Measurements from ENCODE around the gene CTSD.

CTSD gene

DNA sequence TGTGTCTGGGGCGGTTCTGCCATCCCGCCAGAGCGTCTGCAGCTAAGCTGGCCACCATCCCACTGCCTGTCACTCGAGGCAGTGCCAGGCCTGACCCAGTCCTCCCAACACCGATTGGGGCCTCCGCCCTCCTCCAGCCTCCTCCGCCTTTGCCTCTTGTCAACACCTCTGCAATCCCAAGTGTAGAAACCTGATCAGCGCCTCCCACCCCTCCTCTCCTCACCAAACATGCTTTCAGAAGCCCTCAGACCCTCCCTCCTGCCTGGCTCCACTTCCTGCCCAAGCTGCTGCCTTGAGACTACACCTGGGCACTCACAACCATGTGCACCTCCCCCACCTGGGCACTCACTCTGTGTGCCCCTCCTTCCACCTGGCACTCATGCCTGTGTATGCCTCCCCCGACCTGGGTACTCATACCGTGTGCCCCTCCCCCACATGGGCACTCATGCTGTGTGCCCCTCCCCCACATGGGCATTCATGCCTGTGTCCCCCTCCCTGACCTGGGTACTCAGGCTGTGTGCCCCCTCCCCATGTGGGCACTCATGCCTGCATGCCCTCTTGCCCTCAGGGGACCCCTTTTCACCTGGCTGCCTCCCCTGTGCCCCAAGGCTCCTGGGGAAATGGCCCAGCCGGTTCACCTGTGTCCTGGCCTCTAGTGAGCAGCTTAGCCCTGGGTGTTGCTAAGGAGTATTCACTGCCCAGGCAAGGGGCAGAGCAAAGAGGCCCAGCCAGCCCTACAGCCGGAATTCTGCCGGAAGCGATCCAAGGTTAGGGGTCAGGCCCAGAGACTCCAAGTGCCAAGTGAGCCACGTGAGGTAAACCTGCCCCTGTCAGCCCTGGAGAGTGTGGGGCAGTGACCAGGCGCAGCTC, 7.8 kb downstream of the CTSD start:
- no peak for DNase-seq (ENCODE audit: low read depth)

DNA sequence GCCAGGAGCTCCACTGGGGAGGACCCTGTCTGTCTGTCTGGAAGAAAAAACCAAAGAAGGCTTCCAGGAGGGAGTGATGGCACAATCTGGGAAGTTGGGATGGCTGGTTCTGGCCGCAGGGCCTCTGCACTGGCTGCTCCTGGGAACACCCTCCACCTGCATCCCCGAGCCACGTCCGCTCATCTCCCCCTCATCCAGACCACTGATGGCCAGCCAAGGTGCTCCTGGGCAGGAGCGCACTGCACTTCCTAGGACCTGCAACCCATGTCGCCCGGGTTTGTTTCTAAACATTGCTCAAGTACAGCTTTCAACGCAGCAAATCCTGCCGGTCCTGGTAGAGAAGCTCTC, 8.4 kb downstream of the CTSD start:
- DNase-seq (ENCODE audit: low read depth), result no peak

DNA sequence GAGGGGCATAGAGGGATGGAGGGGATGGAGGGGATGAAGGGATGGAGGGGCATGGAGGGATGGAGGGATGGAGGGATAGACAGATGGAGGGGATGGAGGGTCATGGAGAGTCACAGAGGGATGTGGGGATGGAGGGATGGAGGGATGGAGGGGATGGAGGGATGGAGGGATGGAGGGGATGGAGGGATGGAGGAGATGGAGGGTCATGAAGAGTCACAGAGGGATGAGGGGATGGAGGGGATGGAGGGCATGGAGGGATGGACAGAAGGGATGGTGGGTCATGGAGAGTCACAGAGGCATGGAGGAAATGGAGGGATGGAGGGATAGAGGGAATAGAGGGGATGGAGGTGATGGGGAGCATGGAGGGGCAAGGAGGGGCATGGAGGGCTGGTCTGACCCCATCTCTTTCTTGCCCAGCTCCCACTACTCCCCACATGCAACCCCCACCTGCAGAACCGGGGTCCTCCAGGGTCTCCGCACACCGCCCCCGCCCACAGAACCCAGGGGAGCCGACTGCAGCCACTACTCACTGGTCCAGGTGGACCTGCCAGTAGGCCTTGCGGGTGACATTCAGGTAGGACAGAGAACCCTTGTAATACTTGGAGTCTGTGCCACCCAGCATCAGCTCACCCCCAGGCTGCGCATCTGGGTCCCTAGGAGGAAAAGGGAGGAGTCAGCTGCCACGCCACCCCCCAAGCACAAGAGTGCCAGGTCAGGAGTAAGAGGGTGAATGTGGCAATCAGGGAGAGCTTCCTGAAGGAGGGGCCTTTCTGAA, 9.2 kb downstream of the CTSD start:
- no peak for DNase-seq (ENCODE audit: low read depth)

- DNase-seq (ENCODE audit: low read depth), result no peak
Observed at GRCh38 chr11:1753929-1754305, 9.8 kb downstream of the CTSD start.

DNA sequence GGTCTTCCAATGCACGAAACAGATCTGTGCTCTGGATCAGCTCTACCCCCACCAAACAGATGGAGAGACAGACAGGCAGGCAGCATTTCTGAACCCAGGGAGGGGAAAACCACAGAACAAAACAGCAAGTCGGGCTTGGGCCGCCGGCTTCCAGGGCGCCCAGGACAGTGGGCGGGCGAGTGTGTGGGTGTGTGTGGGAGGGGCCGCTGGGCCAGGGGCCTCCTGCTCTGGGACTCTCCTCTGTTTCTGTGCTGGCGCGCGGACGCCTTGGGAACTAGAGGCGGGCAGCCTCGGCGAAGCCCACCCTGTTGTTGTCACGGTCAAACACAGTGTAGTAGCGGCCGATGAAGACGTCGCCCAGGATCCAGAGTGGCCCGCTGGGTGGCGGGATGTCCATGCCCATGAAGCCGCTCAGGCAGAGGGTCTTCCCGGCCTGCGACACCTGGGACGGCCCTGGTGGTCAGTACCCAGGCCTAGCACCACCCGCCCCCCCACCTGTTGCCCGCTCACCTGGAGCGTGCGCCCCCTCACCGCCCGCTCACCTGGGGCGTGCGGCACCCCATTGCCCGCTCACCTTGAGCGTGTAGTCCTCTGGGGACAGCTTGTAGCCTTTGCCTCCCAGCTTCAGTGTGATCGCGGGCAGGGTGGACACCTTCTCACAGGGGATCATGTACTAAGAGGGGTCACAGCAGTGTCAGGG, 10.3 kb downstream of the CTSD start:
- DNase-seq (ENCODE audit: low read depth), result no peak

- no peak for DNase-seq (ENCODE audit: low read depth)
Observed at GRCh38 chr11:1752907-1753228, 10.9 kb downstream of the CTSD start.

- no peak for DNase-seq (ENCODE audit: low read depth)
Observed at GRCh38 chr11:1751999-1752906, 11.5 kb downstream of the CTSD start.

DNA sequence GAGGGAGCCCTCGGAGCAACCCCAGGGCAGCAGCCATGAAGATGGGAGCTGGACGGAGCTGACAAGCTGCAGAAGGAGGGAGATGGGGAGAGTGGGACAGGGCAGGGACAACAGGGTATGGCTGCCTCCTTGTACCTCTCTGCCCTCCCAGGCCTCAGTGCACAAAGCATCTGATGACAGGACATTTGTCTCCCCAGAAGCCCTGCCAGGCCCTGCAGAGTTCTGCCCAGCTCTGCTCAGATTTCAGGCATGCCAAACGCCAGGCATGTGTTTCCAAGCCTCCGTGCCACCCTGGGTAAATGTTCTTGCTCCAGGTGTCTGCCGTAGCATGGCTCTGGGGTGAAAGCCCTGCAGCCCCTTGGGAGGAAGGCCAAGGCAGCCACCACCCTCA, 12.2 kb downstream of the CTSD start:
- DNase-seq (ENCODE audit: low read depth), result no peak

- no peak for DNase-seq (ENCODE audit: low read depth)
Observed at GRCh38 chr11:1750840-1751530, 12.7 kb downstream of the CTSD start.

- no peak for DNase-seq (ENCODE audit: low read depth)
Observed at GRCh38 chr11:1750481-1750839, 13.3 kb downstream of the CTSD start, which contains the start of gene IFITM10. Gene IFITM10, minus strand, starts transcription at chr11:1750595. Its CDS starts 153 bp downstream, at chr11:1750442.

DNA sequence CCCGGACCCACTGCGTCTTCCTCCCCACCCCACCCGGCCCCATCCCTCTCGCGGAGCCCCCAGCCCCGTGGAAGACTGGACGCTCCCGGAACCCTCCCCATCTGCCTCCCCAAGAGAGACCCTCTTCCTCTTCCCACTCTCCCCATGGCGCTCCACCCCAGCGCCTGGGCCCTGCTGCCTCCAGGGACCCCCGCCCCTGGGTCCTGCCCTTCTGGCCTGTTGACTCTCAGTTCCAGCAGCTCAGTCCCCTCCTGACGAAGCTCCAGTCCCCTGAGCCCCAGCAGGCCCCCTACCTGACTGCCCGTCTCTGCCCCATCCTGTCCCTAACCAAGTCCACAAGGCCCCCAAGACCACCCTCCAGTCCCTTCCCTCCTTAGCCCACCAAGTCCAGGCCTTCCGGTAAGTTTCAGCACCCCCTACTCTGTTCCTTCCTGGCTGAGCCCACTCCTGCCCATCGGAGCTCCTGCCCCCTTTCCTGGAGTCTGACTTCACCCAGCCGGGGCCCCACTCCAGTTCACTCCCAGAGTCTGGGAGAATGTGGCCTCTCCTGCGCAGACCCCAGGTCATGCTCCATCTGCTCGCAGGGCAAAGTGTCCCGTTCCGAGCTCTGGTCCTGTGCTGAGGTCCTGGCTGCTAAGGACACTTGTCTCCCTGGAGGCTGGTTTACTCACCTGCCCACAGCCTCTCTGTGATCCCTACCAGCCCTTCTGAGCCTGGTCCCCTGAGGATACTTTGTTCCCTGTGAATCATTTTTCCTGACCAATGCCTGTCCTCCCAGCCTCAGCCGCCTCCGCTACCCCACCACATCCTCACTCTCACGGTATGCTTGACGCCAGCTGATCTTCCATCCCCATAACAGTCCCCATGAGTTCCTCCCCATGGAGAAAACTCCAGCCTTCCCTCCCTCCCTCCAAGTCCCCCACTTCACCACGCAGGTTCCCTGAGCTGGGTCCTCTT, 14.1 kb downstream of the CTSD start:
- DNase-seq (ENCODE audit: low read depth), result no peak

DNA sequence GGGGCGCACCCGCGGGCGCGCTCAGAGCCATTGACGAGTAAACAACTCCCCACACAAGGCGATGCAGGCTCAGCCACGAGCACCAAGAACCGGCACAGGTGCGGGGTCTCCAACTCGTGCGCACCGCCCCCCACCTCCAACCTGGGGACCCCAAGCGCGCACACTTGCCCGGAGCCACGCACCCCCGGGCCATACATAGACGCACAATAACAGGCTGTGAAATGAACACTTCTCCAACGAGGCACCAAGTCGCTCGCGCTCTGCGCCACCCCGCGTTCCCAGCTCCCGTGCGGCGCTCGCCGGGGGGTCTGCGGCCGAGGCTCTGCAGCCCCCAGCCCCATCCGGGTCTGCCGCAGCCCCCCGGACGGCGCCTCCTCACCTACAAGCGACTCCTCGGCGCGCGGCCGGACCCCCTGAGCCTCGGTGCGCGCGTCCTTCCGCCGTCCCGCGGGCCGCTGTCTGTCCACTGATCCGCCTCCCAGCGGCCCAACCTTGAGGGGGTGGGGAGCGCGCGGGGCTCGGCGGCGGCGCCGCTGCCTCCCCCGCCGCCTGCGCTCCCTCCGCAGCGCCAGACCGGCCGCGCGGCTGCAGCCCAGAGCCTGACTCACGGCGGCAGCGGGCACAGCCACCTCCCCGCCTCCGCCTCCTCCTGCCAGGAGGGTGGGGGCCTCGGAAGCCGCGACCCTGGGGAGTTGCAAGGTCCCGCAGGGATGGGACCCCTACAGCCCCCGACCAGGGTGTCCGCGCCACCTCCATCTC, 14.9 kb downstream of the CTSD start:
- DNase-seq (ENCODE audit: low read depth), result no peak

- no peak for DNase-seq (ENCODE audit: low read depth)
Observed at GRCh38 chr11:1747753-1748635, 15.7 kb downstream of the CTSD start.

GRCh38 chr11:1746956-1747752, 16.6 kb downstream of the CTSD start:
- DNase-seq (ENCODE audit: low read depth), result no peak

- no peak for DNase-seq (ENCODE audit: low read depth)
Observed at GRCh38 chr11:1746511-1746931, 17.2 kb downstream of the CTSD start.

DNA sequence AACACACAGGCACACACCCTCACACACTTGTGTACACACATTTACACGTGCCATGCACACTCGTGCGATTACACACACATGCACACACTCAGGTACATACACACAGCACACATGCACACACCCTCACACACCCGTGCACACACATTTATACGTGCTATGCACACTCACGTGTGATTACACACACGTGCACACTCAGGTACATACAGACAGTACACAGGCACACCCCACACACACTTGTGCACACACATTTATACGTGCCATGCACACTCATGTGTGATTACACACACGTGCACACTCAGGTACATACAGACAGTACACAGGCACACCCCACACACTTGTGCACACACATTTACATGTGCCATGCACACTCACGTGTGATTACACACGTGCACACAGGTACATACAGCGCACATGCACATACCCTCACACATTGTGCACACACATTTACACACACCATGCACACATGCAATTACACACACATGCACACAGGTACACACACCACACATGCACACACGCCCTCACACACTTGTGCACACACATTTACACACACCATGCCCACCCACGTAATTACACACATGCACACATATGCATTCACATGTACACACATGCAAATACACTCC, 17.9 kb downstream of the CTSD start:
- DNase-seq (ENCODE audit: low read depth), result no peak
